ENCODE measurements around the gene FAM83E.
A peak's percentile ranks its signal among the peaks of the same experiment; 100 is the strongest.

FAM83E gene

GRCh38 chr19:48639483-48640375 lies 24.9 kb upstream of the FAM83E start:
- Histone ChIP-seq H3K27me3 (ENCODE audit: control insufficient read depth, insufficient read depth, low read length) (no peaks in the 10 kb centered on the region; the same call in 1 of the 2 replicates), H3K27ac (ENCODE audit: low read length) (no peak overlapping the region), H3K4me1 (ENCODE audit: control insufficient read depth, insufficient read depth, low read length) (peaks cover 10% of the 10 kb centered on the region; the same call in 1 of the 2 replicates), H3K36me3 (ENCODE audit: control insufficient read depth, insufficient read depth, low read length) (no peaks in the 10 kb centered on the region), H3K9me3 (ENCODE audit: control insufficient read depth, insufficient read depth, low read length) (no peaks in the 10 kb centered on the region), H3K4me3 (ENCODE audit: low read length) (no peak overlapping the region)
- DNase-seq (ENCODE audit: low read depth, low spot score), result no peak
- no CpG with 5 or more reads among the region's 33 CpGs for WGBS (ENCODE audit: insufficient coverage, insufficient read length)

DNA sequence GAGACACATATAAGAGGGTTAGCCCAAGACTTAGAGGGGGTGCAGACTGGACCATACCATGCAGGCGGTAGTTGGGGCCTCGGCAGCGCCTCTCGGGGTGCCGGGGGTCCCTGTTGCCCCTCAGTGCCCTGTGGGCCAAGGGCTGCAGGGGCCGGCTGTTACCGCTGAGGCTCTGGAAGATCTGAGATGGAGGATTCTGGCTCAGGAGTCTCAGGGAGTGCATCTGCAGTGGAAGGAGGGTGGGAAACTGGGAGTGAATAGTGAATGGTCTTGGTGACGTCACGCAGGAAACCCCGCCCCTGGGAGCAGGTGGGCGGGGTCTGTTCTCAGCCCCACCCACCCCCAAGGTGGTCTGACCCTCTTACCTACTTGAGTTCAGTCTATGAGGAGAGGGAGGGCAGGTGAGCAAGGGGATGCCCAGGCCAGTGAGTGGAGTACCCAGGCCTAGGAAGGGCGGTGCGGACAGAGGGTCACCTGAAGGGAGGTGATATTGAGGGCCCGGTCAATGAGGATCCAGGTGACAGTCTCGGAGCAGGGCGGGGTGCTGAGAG lies 24.0 kb upstream of the FAM83E start:
- peaks cover 13% of the 10 kb centered on the region; the same call in 1 of the 2 replicates for H3K4me1 ChIP-seq (ENCODE audit: control insufficient read depth, insufficient read depth, low read length)
- H3K36me3 ChIP-seq (ENCODE audit: control insufficient read depth, insufficient read depth, low read length), result no peaks in the 10 kb centered on the region
- H3K27ac ChIP-seq (ENCODE audit: low read length), result no peak overlapping the region
- no peak overlapping the region for H3K4me3 ChIP-seq (ENCODE audit: low read length)
- DNase-seq (ENCODE audit: low read depth, low spot score), result no peak
- H3K9me3 ChIP-seq (ENCODE audit: control insufficient read depth, insufficient read depth, low read length), result no peaks in the 10 kb centered on the region
- H3K27me3 ChIP-seq (ENCODE audit: control insufficient read depth, insufficient read depth, low read length), result no peaks in the 10 kb centered on the region; the same call in 1 of the 2 replicates
- WGBS (ENCODE audit: insufficient coverage, insufficient read length), result no CpG with 5 or more reads among the region's 16 CpGs

DNA sequence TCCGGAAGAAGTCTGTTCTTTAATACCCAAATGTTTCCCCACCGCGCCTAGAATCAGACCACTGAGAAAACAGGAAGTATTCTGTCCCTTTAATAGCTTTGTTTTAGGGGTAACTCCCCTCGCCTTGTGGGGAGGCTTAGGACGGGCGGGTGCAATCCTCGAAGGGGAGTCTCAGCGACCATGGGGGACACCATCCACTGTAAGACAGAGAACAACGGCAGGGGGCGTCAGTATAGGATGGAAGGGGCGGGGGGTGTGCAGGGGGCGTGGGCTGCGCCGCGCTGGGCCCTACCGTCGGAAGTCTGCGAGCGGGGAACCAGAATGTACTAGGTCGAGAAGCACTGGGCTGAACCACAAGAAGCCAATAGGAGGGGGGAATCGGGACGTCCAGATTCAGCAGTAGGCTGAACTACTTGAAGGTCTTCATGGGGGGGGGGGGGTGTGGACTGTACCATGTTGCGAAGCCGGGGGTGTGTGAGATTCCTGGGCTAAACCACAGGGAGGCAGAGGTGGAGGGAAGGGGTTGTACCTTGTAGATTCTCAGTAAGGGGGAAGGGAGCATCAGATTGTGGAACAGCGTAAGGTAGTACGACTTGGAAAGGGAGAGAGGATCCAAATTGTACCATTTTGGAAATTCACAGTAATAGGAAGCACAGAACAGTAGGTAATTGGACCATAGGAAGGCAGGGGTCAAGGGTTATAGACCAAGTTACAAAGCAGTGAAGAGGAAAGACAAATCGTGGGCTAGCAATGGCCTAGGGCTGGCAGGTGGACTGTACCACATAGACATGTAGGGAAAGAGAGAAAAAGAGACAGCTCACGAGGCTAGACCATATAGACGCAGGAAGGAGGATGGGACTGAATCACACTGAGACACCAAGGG lies 23.3 kb upstream of the FAM83E start:
- DNase-seq (ENCODE audit: low read depth, low spot score), result no peak
- H3K36me3 ChIP-seq (ENCODE audit: control insufficient read depth, insufficient read depth, low read length), result no peaks in the 10 kb centered on the region
- no peaks in the 10 kb centered on the region; the same call in 1 of the 2 replicates for H3K27me3 ChIP-seq (ENCODE audit: control insufficient read depth, insufficient read depth, low read length)
- H3K9me3 ChIP-seq (ENCODE audit: control insufficient read depth, insufficient read depth, low read length), result no peaks in the 10 kb centered on the region
- no CpG with 5 or more reads among the region's 29 CpGs for WGBS (ENCODE audit: insufficient coverage, insufficient read length)
- peaks cover 13% of the 10 kb centered on the region; the same call in 1 of the 2 replicates for H3K4me1 ChIP-seq (ENCODE audit: control insufficient read depth, insufficient read depth, low read length)
- H3K4me3 ChIP-seq (ENCODE audit: low read length), result peak overlapping the region; percentile 18; the same call in 1 of the 2 replicates
- H3K27ac ChIP-seq (ENCODE audit: low read length), result no peak overlapping the region

DNA sequence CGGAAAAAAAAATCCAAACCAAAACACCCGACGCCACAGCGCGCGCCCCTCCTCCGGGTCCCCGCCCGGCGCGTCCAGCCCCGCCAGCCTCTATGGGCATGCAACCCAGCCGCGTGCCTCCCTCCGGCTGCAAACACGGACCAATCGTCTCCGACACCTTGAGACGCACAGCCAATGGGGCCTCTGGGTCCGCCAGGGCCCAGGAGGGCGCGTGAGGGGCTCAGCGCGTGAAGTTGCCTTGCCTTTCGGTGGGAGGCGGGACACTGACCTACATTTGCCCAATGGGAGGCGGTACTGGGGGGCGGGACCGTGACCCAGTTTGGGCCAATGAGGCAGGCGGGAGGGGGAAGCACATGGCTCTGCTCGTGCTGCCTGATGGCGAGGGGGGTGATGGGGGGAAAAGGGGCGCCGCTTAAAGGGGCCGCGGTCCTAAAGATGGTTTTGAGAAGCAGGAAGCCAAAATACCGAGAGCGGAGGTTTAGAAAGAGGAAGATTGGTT lies 22.6 kb upstream of the FAM83E start:
- Histone ChIP-seq H3K9me3 (ENCODE audit: control insufficient read depth, insufficient read depth, low read length) (no peaks in the 10 kb centered on the region), H3K4me1 (ENCODE audit: control insufficient read depth, insufficient read depth, low read length) (peaks cover 13% of the 10 kb centered on the region; the same call in 1 of the 2 replicates), H3K4me3 (ENCODE audit: low read length) (peak overlapping the region; percentile 58; the same call in 1 of the 2 replicates), H3K36me3 (ENCODE audit: control insufficient read depth, insufficient read depth, low read length) (no peaks in the 10 kb centered on the region), H3K27me3 (ENCODE audit: control insufficient read depth, insufficient read depth, low read length) (no peaks in the 10 kb centered on the region; the same call in 1 of the 2 replicates), H3K27ac (ENCODE audit: low read length) (no peak overlapping the region)
- no CpG with 5 or more reads among the region's 38 CpGs for whole genome bisulfite sequencing (ENCODE audit: insufficient coverage, insufficient read length)
- peak; percentile 97 for DNase-seq (ENCODE audit: low read depth, low spot score)

GRCh38 chr19:48636859-48637448 lies 22.1 kb upstream of the FAM83E start, which contains the start of gene DBP:
TSS of gene DBP (minus strand) at chr19:48637379. CDS start at chr19:48636994, 385 bp downstream.
- Histone ChIP-seq H3K4me3 (ENCODE audit: low read length) (peak within 1 kb of the TSS; percentile 58; the same call in 1 of the 2 replicates), H3K36me3 (ENCODE audit: control insufficient read depth, insufficient read depth, low read length) (no peaks in the 10 kb centered on the region), H3K4me1 (ENCODE audit: control insufficient read depth, insufficient read depth, low read length) (peaks cover 13% of the 10 kb centered on the region; the same call in 1 of the 2 replicates), H3K9me3 (ENCODE audit: control insufficient read depth, insufficient read depth, low read length) (no peaks in the 10 kb centered on the region), H3K27ac (ENCODE audit: low read length) (no peak within 1 kb of the TSS), H3K27me3 (ENCODE audit: control insufficient read depth, insufficient read depth, low read length) (no peaks in the 10 kb centered on the region; the same call in 1 of the 2 replicates)
- no peak for DNase-seq (ENCODE audit: low read depth, low spot score)
- no CpG with 5 or more reads among the region's 40 CpGs for WGBS (ENCODE audit: insufficient coverage, insufficient read length)

- no CpG with 5 or more reads among the region's 35 CpGs for WGBS (ENCODE audit: insufficient coverage, insufficient read length)
- Histone ChIP-seq H3K27ac (ENCODE audit: low read length) (no peak overlapping the region), H3K4me3 (ENCODE audit: low read length) (peak overlapping the region; percentile 58), H3K4me1 (ENCODE audit: control insufficient read depth, insufficient read depth, low read length) (peaks cover 14% of the 10 kb centered on the region; the same call in 1 of the 2 replicates), H3K27me3 (ENCODE audit: control insufficient read depth, insufficient read depth, low read length) (no peaks in the 10 kb centered on the region; the same call in 1 of the 2 replicates), H3K36me3 (ENCODE audit: control insufficient read depth, insufficient read depth, low read length) (no peaks in the 10 kb centered on the region), H3K9me3 (ENCODE audit: control insufficient read depth, insufficient read depth, low read length) (no peaks in the 10 kb centered on the region)
- DNase-seq (ENCODE audit: low read depth, low spot score), result no peak
These were observed 21.3 kb upstream of the FAM83E start for GRCh38 chr19:48635966-48636858.

GRCh38 chr19:48635263-48635965 lies 20.5 kb upstream of the FAM83E start:
- Histone ChIP-seq H3K27me3 (ENCODE audit: control insufficient read depth, insufficient read depth, low read length) (no peaks in the 10 kb centered on the region; the same call in 1 of the 2 replicates), H3K4me1 (ENCODE audit: control insufficient read depth, insufficient read depth, low read length) (peaks cover 16% of the 10 kb centered on the region; the same call in 1 of the 2 replicates), H3K4me3 (ENCODE audit: low read length) (peak overlapping the region; percentile 58), H3K27ac (ENCODE audit: low read length) (no peak overlapping the region), H3K36me3 (ENCODE audit: control insufficient read depth, insufficient read depth, low read length) (no peaks in the 10 kb centered on the region), H3K9me3 (ENCODE audit: control insufficient read depth, insufficient read depth, low read length) (no peaks in the 10 kb centered on the region)
- DNase-seq (ENCODE audit: low read depth, low spot score), result no peak
- WGBS (ENCODE audit: insufficient coverage, insufficient read length), result no CpG with 5 or more reads among the region's 67 CpGs

DNA sequence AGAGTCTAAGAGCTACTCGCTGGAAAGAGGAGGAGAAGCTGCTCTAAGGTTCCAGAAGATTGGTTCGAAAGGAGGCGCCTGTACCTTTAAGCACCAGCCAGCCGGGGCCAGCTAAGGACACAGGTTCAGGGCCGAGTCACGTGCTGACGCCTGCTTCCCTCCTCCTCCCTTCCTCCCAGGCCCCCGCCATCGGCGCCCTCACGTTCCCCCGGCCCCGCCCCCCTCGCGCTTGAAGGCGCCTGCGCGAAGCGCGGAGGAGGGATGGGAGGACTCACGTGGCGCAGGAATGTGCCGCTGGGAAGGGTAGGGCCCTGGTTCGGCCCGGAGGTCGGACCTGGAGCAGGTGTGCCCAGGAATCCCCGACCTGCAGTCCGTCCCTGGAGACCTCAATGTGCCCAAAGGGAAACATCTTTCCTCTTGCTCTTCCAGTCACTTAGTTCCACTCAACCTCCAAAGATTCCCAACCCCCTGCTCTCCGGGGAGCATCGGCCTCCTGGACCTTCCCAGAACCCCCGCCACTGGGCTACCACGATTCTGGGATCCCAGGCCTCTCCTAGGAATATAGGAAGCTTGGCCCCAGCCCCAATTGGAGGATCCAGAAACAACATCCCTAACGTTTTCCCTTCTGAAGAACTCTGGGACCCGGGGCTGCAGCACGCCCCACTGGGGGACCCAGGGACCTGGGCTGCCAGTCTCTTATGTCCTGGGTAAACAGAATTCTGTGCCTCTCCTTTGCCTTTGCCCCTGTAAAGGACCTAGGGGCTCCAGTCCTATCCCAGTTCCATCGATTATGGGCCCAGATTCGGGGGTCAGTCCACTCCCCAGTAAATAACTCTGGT lies 19.8 kb upstream of the FAM83E start:
- Histone ChIP-seq H3K4me3 (ENCODE audit: low read length) (no peak overlapping the region; the same call in 1 of the 2 replicates), H3K27ac (ENCODE audit: low read length) (no peak overlapping the region), H3K27me3 (ENCODE audit: control insufficient read depth, insufficient read depth, low read length) (no peaks in the 10 kb centered on the region; the same call in 1 of the 2 replicates), H3K4me1 (ENCODE audit: control insufficient read depth, insufficient read depth, low read length) (peaks cover 15% of the 10 kb centered on the region; the same call in 1 of the 2 replicates), H3K9me3 (ENCODE audit: control insufficient read depth, insufficient read depth, low read length) (no peaks in the 10 kb centered on the region), H3K36me3 (ENCODE audit: control insufficient read depth, insufficient read depth, low read length) (no peaks in the 10 kb centered on the region)
- DNase-seq (ENCODE audit: low read depth, low spot score), result peak; percentile 85
- no CpG with 5 or more reads among the region's 37 CpGs for WGBS (ENCODE audit: insufficient coverage, insufficient read length)

All from iPS DF 6.9 (cell line).